ENCODE data around the gene ARFGEF3. TPM values are rescaled to one million over a fixed set of nuclear protein-coding genes. Genes with fewer than 3 reads are reported as not detected.

ARFGEF3 gene
- total and polyA plus RNA-seq, 2 donors (not counting 1 experiment from before 2014, with no cell fraction given), result not detected

GRCh38 chr6:138377042-138377441 lies 215.3 kb downstream of the ARFGEF3 start:
- no peak for TF ChIP-seq CTCF (IDR thresholded peaks at IDR 0.05)
- no peak for TF ChIP-seq EZH2 (IDR thresholded peaks at IDR 0.05; ENCODE audit: borderline replicate concordance, insufficient read depth, low read depth, low read length, poor library complexity, severe bottlenecking)
- Histone ChIP-seq H3K79me2 (ENCODE audit: control insufficient read depth, insufficient read depth, low read length) (no peaks in the 10 kb centered on the region), H4K20me1 (ENCODE audit: control insufficient read depth, insufficient read depth, low read length, poor library complexity, severe bottlenecking) (no peaks in the 10 kb centered on the region), H3K36me3 (replicated peaks in 1 of 2; ENCODE audit: control extremely low read depth in 1 of 2, control insufficient read depth in 1 of 2, extremely low read depth in 1 of 2, insufficient read depth in 2 of 2, low read length in 1 of 2) (no peaks in the 10 kb centered on the region), H3K4me1 (ENCODE audit: control insufficient read depth in 2 of 2, insufficient read depth in 2 of 2, low read length in 2 of 2) (no peaks in the 10 kb centered on the region), H2AFZ (ENCODE audit: insufficient read depth, low read depth, low read length, poor library complexity, severe bottlenecking) (no peak overlapping the region), H3K4me2 (replicated peaks; ENCODE audit: low read depth, low read length, poor library complexity, severe bottlenecking) (no peak overlapping the region), H3K9me3 (ENCODE audit: control extremely low read depth in 1 of 3, control insufficient read depth in 2 of 3, insufficient read depth in 1 of 3, low read length in 2 of 3) (no peaks in the 10 kb centered on the region), H3K27me3 (replicated peaks in 1 of 4; ENCODE audit: control extremely low read depth in 1 of 4, control insufficient read depth in 3 of 4, insufficient read depth in 4 of 4, low read length in 3 of 4) (no peaks in the 10 kb centered on the region), H3K9ac (ENCODE audit: low read length) (no peak overlapping the region), H3K4me3 (ENCODE audit: control extremely low read depth in 1 of 5, extremely low read depth in 1 of 5, insufficient read depth in 1 of 5, low read depth in 2 of 5, low read length in 4 of 5) (no peak overlapping the region), H3K27ac (ENCODE audit: low read length in 2 of 2) (no peak overlapping the region)
- no peak overlapping the region for H3K4me3 Mint-ChIP-seq
- ChIA-PET CTCF (no interaction called here), POLR2A (no interaction called here)
- H3K9me3 Mint-ChIP-seq (ENCODE audit: insufficient read depth), result no peaks in the 10 kb centered on the region
- ATAC-seq (ENCODE audit: low read depth) (no peak), DNase-seq (no peak)
- intact Hi-C loops (cut with micrococcal nuclease), result no loop called here
- H3K27ac Mint-ChIP-seq, result no peak overlapping the region
- H3K4me1 Mint-ChIP-seq, result no peaks in the 10 kb centered on the region
- H3K27me3 Mint-ChIP-seq, result peaks cover 9% of the 10 kb centered on the region

GRCh38 chr6:138377844-138378243 lies 216.1 kb downstream of the ARFGEF3 start, which contains the start of gene SMIM28:
SMIM28 (plus strand) TSS chr6:138377905; CDS start chr6:138378073, 168 bp downstream.
- H3K27me3 ChIP-seq (replicated peaks in 1 of 4; ENCODE audit: control extremely low read depth in 1 of 4, control insufficient read depth in 3 of 4, insufficient read depth in 4 of 4, low read length in 3 of 4), result no peaks in the 10 kb centered on the region
- H3K27ac Mint-ChIP-seq, result no peak within 1 kb of the TSS
- H2AFZ ChIP-seq (ENCODE audit: insufficient read depth, low read depth, low read length, poor library complexity, severe bottlenecking), result no peak within 1 kb of the TSS
- no peaks in the 10 kb centered on the region for H4K20me1 ChIP-seq (ENCODE audit: control insufficient read depth, insufficient read depth, low read length, poor library complexity, severe bottlenecking)
- H3K4me1 Mint-ChIP-seq, result no peaks in the 10 kb centered on the region
- H3K4me1 ChIP-seq (ENCODE audit: control insufficient read depth in 2 of 2, insufficient read depth in 2 of 2, low read length in 2 of 2), result no peaks in the 10 kb centered on the region
- H3K9me3 ChIP-seq (ENCODE audit: control extremely low read depth in 1 of 3, control insufficient read depth in 2 of 3, insufficient read depth in 1 of 3, low read length in 2 of 3), result no peaks in the 10 kb centered on the region
- H3K36me3 ChIP-seq (replicated peaks in 1 of 2; ENCODE audit: control extremely low read depth in 1 of 2, control insufficient read depth in 1 of 2, extremely low read depth in 1 of 2, insufficient read depth in 2 of 2, low read length in 1 of 2), result no peaks in the 10 kb centered on the region
- 94% methylated on average over 5 of the region's 6 CpGs for WGBS (ENCODE audit: insufficient coverage)
- peaks cover 9% of the 10 kb centered on the region for H3K27me3 Mint-ChIP-seq
- TF ChIP-seq EZH2 (IDR thresholded peaks at IDR 0.05; ENCODE audit: borderline replicate concordance, insufficient read depth, low read depth, low read length, poor library complexity, severe bottlenecking) (no peak), CTCF (IDR thresholded peaks at IDR 0.05) (no peak)
- no peaks in the 10 kb centered on the region for H3K79me2 ChIP-seq (ENCODE audit: control insufficient read depth, insufficient read depth, low read length)
- no peaks in the 10 kb centered on the region for H3K9me3 Mint-ChIP-seq (ENCODE audit: insufficient read depth)
- POLR2A ChIA-PET, result no interaction called here
- DNase-seq (no peak), ATAC-seq (ENCODE audit: low read depth) (no peak)
- H3K4me3 ChIP-seq (ENCODE audit: control extremely low read depth in 1 of 5, extremely low read depth in 1 of 5, insufficient read depth in 1 of 5, low read depth in 2 of 5, low read length in 4 of 5), result no peak within 1 kb of the TSS
- no peak within 1 kb of the TSS for H3K27ac ChIP-seq (ENCODE audit: low read length in 2 of 2)
- no peak within 1 kb of the TSS for H3K4me2 ChIP-seq (replicated peaks; ENCODE audit: low read depth, low read length, poor library complexity, severe bottlenecking)
- intact Hi-C loops (cut with micrococcal nuclease), result no loop called here
- H3K9ac ChIP-seq (ENCODE audit: low read length), result no peak within 1 kb of the TSS
- H3K4me3 Mint-ChIP-seq, result no peak within 1 kb of the TSS
- CTCF ChIA-PET, result no interaction called here
